HepG2 (cell line): Measurements from ENCODE around the gene VWCE. TPM values are rescaled to one million over a fixed set of nuclear protein-coding genes. Genes with fewer than 3 reads are reported as not detected.

Experiments used
- CC2D1A ChIP-seq: sonication (generic); formaldehyde crosslinking; IDR thresholded peaks from 2 replicates; pipeline ENCODE4 v1.8.1; 2023; ENCODE audit warnings: mild to moderate bottlenecking, missing genetic modification reagents
- DMAP1 ChIP-seq: IDR thresholded peaks from 2 replicates; pipeline ENCODE4 v1.6.1; 2016
- DNMT1 ChIP-seq: sonication (generic); formaldehyde crosslinking; IDR thresholded peaks from 2 replicates; pipeline ENCODE4 v1.5.1; 2020; ENCODE audit warnings: mild to moderate bottlenecking, missing genetic modification reagents
- NFATC3 ChIP-seq: sonication (generic); formaldehyde crosslinking; IDR thresholded peaks from 2 replicates; pipeline ENCODE4 v1.5.1; 2020; ENCODE audit warnings: mild to moderate bottlenecking, missing genetic modification reagents
- POLR2AphosphoS5 ChIP-seq: IDR thresholded peaks from 2 replicates; pipeline ENCODE4 v1.6.1; 2012; ENCODE audit warnings: low read depth, low read length
- THAP11 ChIP-seq: IDR thresholded peaks from 2 replicates; pipeline ENCODE4 v1.6.1; 2016; ENCODE audit warnings: missing biosample characterization, missing genetic modification reagents
- ZC3H13 ChIP-seq: sonication (generic); formaldehyde crosslinking; IDR thresholded peaks from 2 replicates; pipeline ENCODE4 v1.8.1; 2023; ENCODE audit warnings: mild to moderate bottlenecking, missing genetic modification reagents, moderate library complexity
- ZNF230 ChIP-seq: sonication (generic); formaldehyde crosslinking; IDR thresholded peaks from 2 replicates; pipeline ENCODE4 v1.4.0; 2020; ENCODE audit warnings: mild to moderate bottlenecking, missing genetic modification reagents
- ZNF660 ChIP-seq: sonication (generic); formaldehyde crosslinking; IDR thresholded peaks from 2 replicates; pipeline ENCODE4 v1.5.1; 2020; ENCODE audit warnings: mild to moderate bottlenecking, low read depth, missing genetic modification reagents, borderline replicate concordance
- ZNF674 ChIP-seq: sonication (generic); formaldehyde crosslinking; IDR thresholded peaks from 2 replicates; pipeline ENCODE4 v1.5.0; 2020; ENCODE audit warnings: low read depth, mild to moderate bottlenecking, missing genetic modification reagents
- ZSCAN30 ChIP-seq: sonication (generic); formaldehyde crosslinking; IDR thresholded peaks from 2 replicates; pipeline ENCODE4 v1.5.0; 2020; ENCODE audit warnings: mild to moderate bottlenecking, missing genetic modification reagents
- polyA plus RNA-seq, 8 experiments: library from polyadenylated mRNA; depleted of rRNA in 3 of 8; stranded (reverse) in 7 of 8; unstranded in 1 of 8; fragments of >200 nt; fragmentation: Illumina TruSeq in 4 of 8; extraction: Trizol in 4 of 8; gene quantifications; 2 replicates each; pipeline versions ENCODE4 v1.2.1 to v1.2.3, GENCODE V29; 2011 to 2016; ENCODE audit warnings: low read depth in 4 of 8, missing spikeins in 1 of 8, mixed read lengths in 1 of 8; ENCODE audit not compliant: insufficient read depth in 1 of 8
- total RNA-seq, 5 experiments: library from RNA; depleted of rRNA; stranded (reverse); fragments of >200 nt; fragmentation: Illumina TruSeq; extraction: Trizol; gene quantifications; 2 replicates each; pipeline ENCODE4 v1.2.3, GENCODE V29; 2016; ENCODE audit warnings: low read depth in 1 of 5
- TF ChIP-seq, protein P1 (sequence below): sonication (generic); formaldehyde crosslinking; conservative IDR thresholded peaks from 2 replicates; pipeline ENCODE4 v1.8.0; 2022; ENCODE audit warnings: mild to moderate bottlenecking, moderate library complexity, missing genetic modification reagents
- TF ChIP-seq, protein P2 (sequence below): sonication (generic); formaldehyde crosslinking; IDR thresholded peaks from 2 replicates; pipeline ENCODE4 v1.9.0; 2022; ENCODE audit warnings: low read depth, missing genetic modification reagents
- TF ChIP-seq, protein P3 (sequence below), 2 experiments: sonication (generic) in 1 of 2; formaldehyde crosslinking in 1 of 2; IDR thresholded peaks; 2 replicates each; pipeline versions ENCODE4 v1.5.1 to v1.6.1; 2011 to 2020; ENCODE audit warnings: borderline replicate concordance in 1 of 2, low read depth in 1 of 2, low read length in 1 of 2, mild to moderate bottlenecking in 1 of 2, missing genetic modification reagents in 1 of 2, moderate library complexity in 1 of 2
- TF ChIP-seq, protein P4 (sequence below): sonication (generic); formaldehyde crosslinking; conservative IDR thresholded peaks from 2 replicates; pipeline ENCODE4 v1.4.0; 2020; ENCODE audit warnings: missing genetic modification reagents
- TF ChIP-seq, protein P5 (sequence below): sonication (generic); formaldehyde crosslinking; conservative IDR thresholded peaks from 2 replicates; pipeline ENCODE4 v1.8.0; 2022; ENCODE audit warnings: missing genetic modification reagents

VWCE gene
- total and polyA plus RNA-seq, 2 of the 13 experiments (the other 11 are each of a cell fraction or from before 2014, with no cell fraction given) = 27.6 to 58.3 TPM

DNA sequence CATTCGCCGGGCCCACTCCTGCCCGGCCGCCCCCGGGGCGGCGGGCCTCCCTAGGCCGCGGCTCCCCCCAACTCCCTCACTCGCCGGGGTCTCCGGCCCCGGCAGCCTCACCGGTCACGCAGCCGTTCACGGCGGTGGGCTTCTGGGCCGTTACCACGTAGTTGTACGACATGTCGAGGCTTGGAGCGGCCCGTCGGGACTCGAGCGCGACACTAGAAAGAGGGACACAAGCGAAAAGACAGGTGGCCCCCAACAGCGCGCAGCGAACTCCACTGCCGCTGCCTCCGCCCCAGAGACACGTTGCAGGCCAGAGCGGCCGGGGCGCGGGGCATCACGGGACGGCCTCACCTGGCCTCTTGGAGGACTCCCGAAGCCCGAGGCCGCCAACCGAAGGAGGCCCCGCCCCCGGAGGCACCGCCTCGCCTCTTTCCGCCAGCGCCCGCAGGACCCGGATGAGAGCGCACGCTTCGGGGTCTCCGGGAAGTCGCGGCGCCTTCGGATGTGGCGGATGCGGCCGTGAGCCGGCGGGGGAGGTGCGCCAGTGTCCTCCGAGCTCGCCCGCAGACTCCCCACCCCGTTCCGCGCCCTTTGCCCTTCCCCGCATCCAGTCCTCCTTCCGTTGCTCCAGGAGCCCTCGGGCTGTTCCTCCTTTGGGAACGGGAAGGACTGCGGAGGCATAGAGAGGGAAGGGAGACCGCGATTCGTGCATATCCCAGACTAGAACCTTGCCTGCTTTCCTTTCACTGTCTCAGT is 37.9 kb upstream of the VWCE start, which contains the start of the genes DDB1 and TKFC (continued):
- TF ChIP-seq, protein P1, sequence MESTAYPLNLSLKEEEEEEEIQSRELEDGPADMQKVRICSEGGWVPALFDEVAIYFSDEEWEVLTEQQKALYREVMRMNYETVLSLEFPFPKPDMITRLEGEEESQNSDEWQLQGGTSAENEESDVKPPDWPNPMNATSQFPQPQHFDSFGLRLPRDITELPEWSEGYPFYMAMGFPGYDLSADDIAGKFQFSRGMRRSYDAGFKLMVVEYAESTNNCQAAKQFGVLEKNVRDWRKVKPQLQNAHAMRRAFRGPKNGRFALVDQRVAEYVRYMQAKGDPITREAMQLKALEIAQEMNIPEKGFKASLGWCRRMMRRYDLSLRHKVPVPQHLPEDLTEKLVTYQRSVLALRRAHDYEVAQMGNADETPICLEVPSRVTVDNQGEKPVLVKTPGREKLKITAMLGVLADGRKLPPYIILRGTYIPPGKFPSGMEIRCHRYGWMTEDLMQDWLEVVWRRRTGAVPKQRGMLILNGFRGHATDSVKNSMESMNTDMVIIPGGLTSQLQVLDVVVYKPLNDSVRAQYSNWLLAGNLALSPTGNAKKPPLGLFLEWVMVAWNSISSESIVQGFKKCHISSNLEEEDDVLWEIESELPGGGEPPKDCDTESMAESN (CRISPR knock-in tag) = peak; percentile 91
- TF ChIP-seq ZC3H13 = no peak; the same call in 1 of the 2 replicates
- peak; percentile 91 for TF ChIP-seq POLR2AphosphoS5
- TF ChIP-seq, protein P2, sequence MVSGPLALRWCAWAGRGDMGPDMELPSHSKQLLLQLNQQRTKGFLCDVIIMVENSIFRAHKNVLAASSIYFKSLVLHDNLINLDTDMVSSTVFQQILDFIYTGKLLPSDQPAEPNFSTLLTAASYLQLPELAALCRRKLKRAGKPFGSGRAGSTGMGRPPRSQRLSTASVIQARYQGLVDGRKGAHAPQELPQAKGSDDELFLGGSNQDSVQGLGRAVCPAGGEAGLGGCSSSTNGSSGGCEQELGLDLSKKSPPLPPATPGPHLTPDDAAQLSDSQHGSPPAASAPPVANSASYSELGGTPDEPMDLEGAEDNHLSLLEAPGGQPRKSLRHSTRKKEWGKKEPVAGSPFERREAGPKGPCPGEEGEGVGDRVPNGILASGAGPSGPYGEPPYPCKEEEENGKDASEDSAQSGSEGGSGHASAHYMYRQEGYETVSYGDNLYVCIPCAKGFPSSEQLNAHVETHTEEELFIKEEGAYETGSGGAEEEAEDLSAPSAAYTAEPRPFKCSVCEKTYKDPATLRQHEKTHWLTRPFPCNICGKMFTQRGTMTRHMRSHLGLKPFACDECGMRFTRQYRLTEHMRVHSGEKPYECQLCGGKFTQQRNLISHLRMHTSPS (CRISPR knock-in tag) = peak; percentile 45; the same call in 1 of the 2 replicates
- no peak for TF ChIP-seq ZNF674 (CRISPR knock-in tag)
- TF ChIP-seq CC2D1A (CRISPR knock-in tag) = no peak; the same call in 1 of the 2 replicates
- no peak for TF ChIP-seq ZNF660
- TF ChIP-seq ZNF230 (CRISPR knock-in tag) = 0 out of 2 replicates have a peak, but pooled peaks have one; percentile 25
- TF ChIP-seq, protein P3, sequence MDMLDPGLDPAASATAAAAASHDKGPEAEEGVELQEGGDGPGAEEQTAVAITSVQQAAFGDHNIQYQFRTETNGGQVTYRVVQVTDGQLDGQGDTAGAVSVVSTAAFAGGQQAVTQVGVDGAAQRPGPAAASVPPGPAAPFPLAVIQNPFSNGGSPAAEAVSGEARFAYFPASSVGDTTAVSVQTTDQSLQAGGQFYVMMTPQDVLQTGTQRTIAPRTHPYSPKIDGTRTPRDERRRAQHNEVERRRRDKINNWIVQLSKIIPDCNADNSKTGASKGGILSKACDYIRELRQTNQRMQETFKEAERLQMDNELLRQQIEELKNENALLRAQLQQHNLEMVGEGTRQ (IDR thresholded peaks at IDR 0.05; ENCODE audit: low read depth, low read length) = no peak
- TF ChIP-seq, protein P3 (CRISPR knock-in tag; IDR thresholded peaks at IDR 0.05; ENCODE audit: borderline replicate concordance) = no peak; the same call in 1 of the 2 replicates
- no peak for TF ChIP-seq NFATC3 (CRISPR knock-in tag)
- TF ChIP-seq, protein P4, sequence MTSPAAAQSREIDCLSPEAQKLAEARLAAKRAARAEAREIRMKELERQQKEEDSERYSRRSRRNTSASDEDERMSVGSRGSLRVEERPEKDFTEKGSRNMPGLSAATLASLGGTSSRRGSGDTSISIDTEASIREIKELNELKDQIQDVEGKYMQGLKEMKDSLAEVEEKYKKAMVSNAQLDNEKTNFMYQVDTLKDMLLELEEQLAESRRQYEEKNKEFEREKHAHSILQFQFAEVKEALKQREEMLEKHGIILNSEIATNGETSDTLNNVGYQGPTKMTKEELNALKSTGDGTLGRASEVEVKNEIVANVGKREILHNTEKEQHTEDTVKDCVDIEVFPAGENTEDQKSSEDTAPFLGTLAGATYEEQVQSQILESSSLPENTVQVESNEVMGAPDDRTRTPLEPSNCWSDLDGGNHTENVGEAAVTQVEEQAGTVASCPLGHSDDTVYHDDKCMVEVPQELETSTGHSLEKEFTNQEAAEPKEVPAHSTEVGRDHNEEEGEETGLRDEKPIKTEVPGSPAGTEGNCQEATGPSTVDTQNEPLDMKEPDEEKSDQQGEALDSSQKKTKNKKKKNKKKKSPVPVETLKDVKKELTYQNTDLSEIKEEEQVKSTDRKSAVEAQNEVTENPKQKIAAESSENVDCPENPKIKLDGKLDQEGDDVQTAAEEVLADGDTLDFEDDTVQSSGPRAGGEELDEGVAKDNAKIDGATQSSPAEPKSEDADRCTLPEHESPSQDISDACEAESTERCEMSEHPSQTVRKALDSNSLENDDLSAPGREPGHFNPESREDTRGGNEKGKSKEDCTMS (CRISPR knock-in tag) = no peak
- no peak; the same call in 1 of the 2 replicates for TF ChIP-seq DNMT1
- TF ChIP-seq, protein P5, sequence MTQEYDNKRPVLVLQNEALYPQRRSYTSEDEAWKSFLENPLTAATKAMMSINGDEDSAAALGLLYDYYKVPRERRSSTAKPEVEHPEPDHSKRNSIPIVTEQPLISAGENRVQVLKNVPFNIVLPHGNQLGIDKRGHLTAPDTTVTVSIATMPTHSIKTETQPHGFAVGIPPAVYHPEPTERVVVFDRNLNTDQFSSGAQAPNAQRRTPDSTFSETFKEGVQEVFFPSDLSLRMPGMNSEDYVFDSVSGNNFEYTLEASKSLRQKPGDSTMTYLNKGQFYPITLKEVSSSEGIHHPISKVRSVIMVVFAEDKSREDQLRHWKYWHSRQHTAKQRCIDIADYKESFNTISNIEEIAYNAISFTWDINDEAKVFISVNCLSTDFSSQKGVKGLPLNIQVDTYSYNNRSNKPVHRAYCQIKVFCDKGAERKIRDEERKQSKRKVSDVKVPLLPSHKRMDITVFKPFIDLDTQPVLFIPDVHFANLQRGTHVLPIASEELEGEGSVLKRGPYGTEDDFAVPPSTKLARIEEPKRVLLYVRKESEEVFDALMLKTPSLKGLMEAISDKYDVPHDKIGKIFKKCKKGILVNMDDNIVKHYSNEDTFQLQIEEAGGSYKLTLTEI (CRISPR knock-in tag) = no peak
- peak; percentile 95 for TF ChIP-seq THAP11
- no peak for TF ChIP-seq ZSCAN30 (CRISPR knock-in tag)
- peak; percentile 96 for TF ChIP-seq DMAP1 (CRISPR knock-in tag)
